B cell (primary cell): Measurements from ENCODE around the gene CIZ1. TPM values are rescaled to one million over a fixed set of nuclear protein-coding genes. Genes with fewer than 3 reads are reported as not detected.

Experiments used
- ATAC-seq: fragments of 200-7000 bp; cut with Tn5 transposase; one replicate; pipeline ENCODE4 v1.10.0; 2021; ENCODE audit warnings: low read depth, mild to moderate bottlenecking, moderate number of reproducible peaks, moderate library complexity
- CTCF ChIA-PET: fragments of 350-600 bp; sonication (Branson Sonifier 250); formaldehyde crosslinking; loops from one replicate; lab custom pipeline; 2021; ENCODE audit warnings: antibody characterized with exemption, inconsistent platforms; lab: Charles Lee
- POLR2A ChIA-PET: fragments of 350-600 bp; sonication (Branson Sonifier 250); formaldehyde crosslinking; loops from one replicate; lab custom pipeline; 2021; ENCODE audit warnings: antibody characterized with exemption; lab: Charles Lee
- DNase-seq: peaks from one replicate; pipeline ENCODE4 v3.0.0; 2013
- H2AFZ ChIP-seq: 2 replicates; pipeline ENCODE4 v1.6.1; 2012; ENCODE audit warnings: mild to moderate bottlenecking, low read depth, low read length; ENCODE audit not compliant: insufficient read depth, poor library complexity, severe bottlenecking
- H3K27ac ChIP-seq, 2 donors: 1 replicate in 1 of 2; 2 replicates in 1 of 2; pipeline ENCODE4 v1.5.1; 2012 to 2013; ENCODE audit warnings: low read length in 2 of 2, mild to moderate bottlenecking in 2 of 2, moderate library complexity in 1 of 2
- H3K27me3 ChIP-seq, 4 experiments: fragments of 200-600 bp in 1 of 4; sonication (generic) in 1 of 4; replicated peaks in 1 of 4; 1 replicate in 2 of 4; 2 replicates in 2 of 4; pipeline versions ENCODE4 v1.6.1 to v1.7.0; 2013 to 2016; ENCODE audit warnings: low read length in 3 of 4, mild to moderate bottlenecking in 2 of 4, mixed read lengths in 1 of 4, moderate library complexity in 1 of 4; ENCODE audit not compliant: insufficient read depth in 4 of 4, control insufficient read depth in 3 of 4; ENCODE audit errors: control extremely low read depth in 1 of 4
- H3K36me3 ChIP-seq, 2 experiments: replicated peaks in 1 of 2; 1 replicate in 1 of 2; 2 replicates in 1 of 2; pipeline versions ENCODE4 v1.6.1 to v1.7.1; 2013; ENCODE audit warnings: low read length in 1 of 2; ENCODE audit not compliant: insufficient read depth in 2 of 2, control insufficient read depth in 1 of 2; ENCODE audit errors: control extremely low read depth in 1 of 2, extremely low read depth in 1 of 2
- H3K4me1 ChIP-seq, 2 donors: fragments of 200-600 bp in 1 of 2; sonication (generic) in 1 of 2; 1 replicate in 1 of 2; 2 replicates in 1 of 2; pipeline versions ENCODE4 v1.5.1 to v1.6.1; 2013 to 2017; ENCODE audit warnings: low read length in 2 of 2; ENCODE audit not compliant: control insufficient read depth in 2 of 2, insufficient read depth in 2 of 2
- H3K4me2 ChIP-seq: replicated peaks from 2 replicates; pipeline ENCODE3; 2012; ENCODE audit warnings: mild to moderate bottlenecking, low read depth, low read length; ENCODE audit not compliant: poor library complexity, severe bottlenecking
- H3K4me3 ChIP-seq, 5 experiments: fragments of 200-600 bp in 1 of 5; sonication (generic) in 1 of 5; 1 replicate in 3 of 5; 2 replicates in 2 of 5; pipeline versions ENCODE4 v1.5.1 to v1.7.0; 2011 to 2016; ENCODE audit warnings: low read length in 4 of 5, mild to moderate bottlenecking in 4 of 5, low read depth in 2 of 5, control low read depth in 1 of 5, moderate library complexity in 1 of 5; ENCODE audit not compliant: insufficient read depth in 1 of 5; ENCODE audit errors: control extremely low read depth in 1 of 5, extremely low read depth in 1 of 5
- H3K79me2 ChIP-seq: fragments of 200-600 bp; sonication (generic); one replicate; pipeline ENCODE4 v1.6.0; 2016; ENCODE audit warnings: low read length; ENCODE audit not compliant: control insufficient read depth, insufficient read depth
- H3K9ac ChIP-seq: fragments of 200-600 bp; sonication (generic); 2 replicates; pipeline ENCODE4 v1.6.1; 2017; ENCODE audit warnings: mild to moderate bottlenecking, low read length, moderate library complexity
- H3K9me3 ChIP-seq, 3 donors: one replicate each; pipeline versions ENCODE4 v1.6.1 to v1.7.1; 2013; ENCODE audit warnings: low read length in 2 of 3; ENCODE audit not compliant: control insufficient read depth in 2 of 3, insufficient read depth in 1 of 3; ENCODE audit errors: control extremely low read depth in 1 of 3
- H4K20me1 ChIP-seq: 2 replicates; pipeline ENCODE4 v1.6.0; 2012; ENCODE audit warnings: mild to moderate bottlenecking, low read length; ENCODE audit not compliant: insufficient read depth, control insufficient read depth, poor library complexity, severe bottlenecking
- H3K27ac Mint-ChIP-seq: one replicate; pipeline ENCODE4 v1.8.0; 2021; ENCODE audit warnings: mixed read lengths
- H3K27me3 Mint-ChIP-seq: one replicate; pipeline ENCODE4 v1.8.0; 2021; ENCODE audit warnings: mixed read lengths
- H3K4me1 Mint-ChIP-seq: one replicate; pipeline ENCODE4 v1.8.0; 2021; ENCODE audit warnings: mixed read lengths
- H3K4me3 Mint-ChIP-seq: one replicate; pipeline ENCODE4 v1.8.0; 2021; ENCODE audit warnings: mixed read lengths
- H3K9me3 Mint-ChIP-seq: one replicate; pipeline ENCODE4 v1.8.0; 2022; ENCODE audit warnings: mixed read lengths; ENCODE audit not compliant: insufficient read depth
- CTCF ChIP-seq: fragments of 200-600 bp; IDR thresholded peaks from one replicate; pipeline ENCODE4 v1.8.0; 2022; ENCODE audit warnings: antibody characterized with exemption, mild to moderate bottlenecking
- EZH2 ChIP-seq: IDR thresholded peaks from 2 replicates; pipeline ENCODE4 v1.6.1; 2012; ENCODE audit warnings: borderline replicate concordance, low read depth, mild to moderate bottlenecking, moderate library complexity, low read length; ENCODE audit not compliant: insufficient read depth, poor library complexity, severe bottlenecking
- WGBS: methylation state at CpG from one replicate; pipeline ENCODE4 v1.1.5; 2013; ENCODE audit warnings: missing lambda C conversion rate; ENCODE audit not compliant: insufficient coverage; 5-methylcytosine and 5-hydroxymethylcytosine counted together
- intact Hi-C: fragments of 100-400 bp; cut with micrococcal nuclease; formaldehyde crosslinking; loops from one replicate; pipeline ENCODE4 v1.10.0; 2022
- polyA plus RNA-seq: library from polyadenylated mRNA; depleted of rRNA; stranded (reverse); fragments of >200 nt; gene quantifications from 2 replicates; pipeline ENCODE4 v1.2.3, GENCODE V29; 2012
- total RNA-seq, 2 donors: library from RNA; stranded (reverse); fragments of 120-200 nt in 1 of 2; gene quantifications; 1 replicate in 1 of 2; 2 replicates in 1 of 2; pipeline versions ENCODE4 v1.2.3 to v1.2.4, GENCODE V29; 2013 to 2022

The CIZ1 gene
- total and polyA plus RNA-seq, 2 donors (not counting 1 experiment from before 2014, with no cell fraction given): 79.9 to 160 TPM

- Histone ChIP-seq H3K4me1 (no peaks in the 10 kb centered on the region), H3K9me3 (peaks cover 0 to 3% (median 0%) of the 10 kb centered on the region in 3 donors), H3K27ac (no peak overlapping the region), H3K36me3 (no peaks in the 10 kb centered on the region), H3K27me3 (no peaks in the 10 kb centered on the region), H3K4me3 (no peak overlapping the region), H3K9ac (no peak overlapping the region), H4K20me1 (no peaks in the 10 kb centered on the region), H2AFZ (no peak overlapping the region), H3K4me2 (no peak overlapping the region), H3K79me2 (no peaks in the 10 kb centered on the region)
- CTCF ChIA-PET: interaction anchor here (1.0 kb wide), 1 partner anchor 24 kb away, joined by 3 read pairs; no protein-coding TSS in a partner anchor
- H3K4me3 Mint-ChIP-seq: no peak overlapping the region
- no peak for ATAC-seq
- 90% methylated on average over 5 of the region's 7 CpGs for WGBS
- DNase-seq: no peak
- H3K27me3 Mint-ChIP-seq: peaks cover 3% of the 10 kb centered on the region
- H3K9me3 Mint-ChIP-seq: no peaks in the 10 kb centered on the region
- H3K4me1 Mint-ChIP-seq: no peaks in the 10 kb centered on the region
- TF ChIP-seq CTCF (no peak), EZH2 (no peak)
- POLR2A ChIA-PET: no interaction called here
- no peak overlapping the region for H3K27ac Mint-ChIP-seq
- intact Hi-C loops: no loop called here
Measured at GRCh38 chr9:128224877-128225276, 33.5 kb upstream of the CIZ1 start.

- no peak overlapping the region for H3K27ac Mint-ChIP-seq
- DNase-seq: no peak
- Histone ChIP-seq H3K4me2 (no peak overlapping the region), H3K27ac (no peak overlapping the region), H3K9me3 (peaks cover 0 to 8% (median 0%) of the 10 kb centered on the region in 3 donors), H4K20me1 (no peaks in the 10 kb centered on the region), H3K79me2 (no peaks in the 10 kb centered on the region), H3K9ac (no peak overlapping the region), H3K4me3 (no peak overlapping the region), H2AFZ (no peak overlapping the region), H3K27me3 (no peaks in the 10 kb centered on the region), H3K4me1 (peaks cover 8 to 12% of the 10 kb centered on the region in 2 donors), H3K36me3 (no peaks in the 10 kb centered on the region)
- intact Hi-C loops: no loop called here
- H3K27me3 Mint-ChIP-seq: peaks cover 3% of the 10 kb centered on the region
- H3K4me1 Mint-ChIP-seq: peaks cover 11% of the 10 kb centered on the region
- CTCF ChIA-PET: interaction anchor here (0.6 kb wide), 1 partner anchor 27 kb away, joined by 3 read pairs; no protein-coding TSS in a partner anchor
- POLR2A ChIA-PET: interaction anchor here (0.6 kb wide), 1 partner anchor 849 kb away, joined by 3 read pairs; no protein-coding TSS in a partner anchor
- no peak for ATAC-seq
- WGBS: 91% methylated on average over 3 of the region's 13 CpGs
- TF ChIP-seq EZH2: no peak
- TF ChIP-seq CTCF: no peak
- no peak overlapping the region for H3K4me3 Mint-ChIP-seq
- H3K9me3 Mint-ChIP-seq: no peaks in the 10 kb centered on the region
Measured at GRCh38 chr9:128222880-128223670, 31.7 kb upstream of the CIZ1 start.
